ENCODE measurements around the gene PRDM12. TPM values are rescaled to one million over a fixed set of nuclear protein-coding genes. Genes with fewer than 3 reads are reported as not detected.

The PRDM12 gene
- total RNA-seq, 1 experiment from 2014 or later, result 0.07 TPM

GRCh38 chr9:130728721-130729120, 64.3 kb downstream of the PRDM12 start:
- Histone ChIP-seq H3K36me3 (ENCODE audit: insufficient read depth, low read length) (no peaks in the 10 kb centered on the region), H3K4me2 (ENCODE audit: low read depth, low read length, poor library complexity, severe bottlenecking) (no peak overlapping the region), H3K4me3 (ENCODE audit: low read length) (no peak overlapping the region), H3K9me3 (ENCODE audit: low read length) (no peaks in the 10 kb centered on the region), H3K4me1 (ENCODE audit: low read length) (no peaks in the 10 kb centered on the region), H3K9ac (ENCODE audit: low read length) (no peak overlapping the region), H2AFZ (ENCODE audit: low read length) (no peak overlapping the region), H3K27me3 (ENCODE audit: low read length) (no peaks in the 10 kb centered on the region), H3K9me2 (replicated peaks; ENCODE audit: insufficient read depth, low read length) (no peaks in the 10 kb centered on the region), H4K20me1 (ENCODE audit: insufficient read depth, low read depth, low read length) (no peaks in the 10 kb centered on the region), H3K79me2 (ENCODE audit: low read length) (peaks cover 6% of the 10 kb centered on the region; the same call in 1 of the 2 replicates), H3K27ac (ENCODE audit: low read length) (no peak overlapping the region)
- no peak for DNase-seq

- DNase-seq, result no peak
- H3K79me2 ChIP-seq (ENCODE audit: low read length), result peaks cover 6% of the 10 kb centered on the region; the same call in 1 of the 2 replicates
- no peak overlapping the region for H3K4me2 ChIP-seq (ENCODE audit: low read depth, low read length, poor library complexity, severe bottlenecking)
- H3K9me2 ChIP-seq (replicated peaks; ENCODE audit: insufficient read depth, low read length), result no peaks in the 10 kb centered on the region
- no peaks in the 10 kb centered on the region for H3K4me1 ChIP-seq (ENCODE audit: low read length)
- H3K27me3 ChIP-seq (ENCODE audit: low read length), result no peaks in the 10 kb centered on the region
- no peaks in the 10 kb centered on the region for H4K20me1 ChIP-seq (ENCODE audit: insufficient read depth, low read depth, low read length)
- no peaks in the 10 kb centered on the region for H3K36me3 ChIP-seq (ENCODE audit: insufficient read depth, low read length)
- H3K9ac ChIP-seq (ENCODE audit: low read length), result no peak overlapping the region
- no peak overlapping the region for H3K27ac ChIP-seq (ENCODE audit: low read length)
- no peaks in the 10 kb centered on the region for H3K9me3 ChIP-seq (ENCODE audit: low read length)
- no peak overlapping the region for H2AFZ ChIP-seq (ENCODE audit: low read length)
- H3K4me3 ChIP-seq (ENCODE audit: low read length), result no peak overlapping the region
Measured at GRCh38 chr9:130729145-130729544, 64.8 kb downstream of the PRDM12 start.

GRCh38 chr9:130731355-130731754, 67.0 kb downstream of the PRDM12 start:
- H3K9me3 ChIP-seq (ENCODE audit: low read length), result no peaks in the 10 kb centered on the region
- peak; percentile 7 for DNase-seq

GRCh38 chr9:130732136-130732535, 67.7 kb downstream of the PRDM12 start:
- no peaks in the 10 kb centered on the region for H3K36me3 ChIP-seq (ENCODE audit: insufficient read depth, low read length)
- no peaks in the 10 kb centered on the region for H3K9me3 ChIP-seq (ENCODE audit: low read length)
- no peak overlapping the region for H3K4me2 ChIP-seq (ENCODE audit: low read depth, low read length, poor library complexity, severe bottlenecking)
- no peak overlapping the region for H3K4me3 ChIP-seq (ENCODE audit: low read length)
- H3K27ac ChIP-seq (ENCODE audit: low read length), result no peak overlapping the region
- no peaks in the 10 kb centered on the region for H3K4me1 ChIP-seq (ENCODE audit: low read length)
- H3K79me2 ChIP-seq (ENCODE audit: low read length), result peaks cover 6% of the 10 kb centered on the region; the same call in 1 of the 2 replicates
- H2AFZ ChIP-seq (ENCODE audit: low read length), result no peak overlapping the region
- no peaks in the 10 kb centered on the region for H4K20me1 ChIP-seq (ENCODE audit: insufficient read depth, low read depth, low read length)
- H3K9me2 ChIP-seq (replicated peaks; ENCODE audit: insufficient read depth, low read length), result no peaks in the 10 kb centered on the region
- DNase-seq, result peak; percentile 40
- H3K27me3 ChIP-seq (ENCODE audit: low read length), result no peaks in the 10 kb centered on the region
- H3K9ac ChIP-seq (ENCODE audit: low read length), result no peak overlapping the region

More at GRCh38 chr9:130731355-130731754, 67.0 kb downstream of the PRDM12 start:
- H3K9ac ChIP-seq (ENCODE audit: low read length), result no peak overlapping the region
- H3K27ac ChIP-seq (ENCODE audit: low read length), result no peak overlapping the region
- no peak overlapping the region for H3K4me3 ChIP-seq (ENCODE audit: low read length)
- H2AFZ ChIP-seq (ENCODE audit: low read length), result no peak overlapping the region
- H3K4me1 ChIP-seq (ENCODE audit: low read length), result no peaks in the 10 kb centered on the region
- H3K79me2 ChIP-seq (ENCODE audit: low read length), result peaks cover 6% of the 10 kb centered on the region; the same call in 1 of the 2 replicates
- no peaks in the 10 kb centered on the region for H3K36me3 ChIP-seq (ENCODE audit: insufficient read depth, low read length)
- no peaks in the 10 kb centered on the region for H3K27me3 ChIP-seq (ENCODE audit: low read length)
- H3K4me2 ChIP-seq (ENCODE audit: low read depth, low read length, poor library complexity, severe bottlenecking), result no peak overlapping the region
- no peaks in the 10 kb centered on the region for H4K20me1 ChIP-seq (ENCODE audit: insufficient read depth, low read depth, low read length)
- H3K9me2 ChIP-seq (replicated peaks; ENCODE audit: insufficient read depth, low read length), result no peaks in the 10 kb centered on the region

Small RNAs within 50 kb of the gene (small RNA-seq; reads per million reads assigned to genes)
- gene AL359092.1 (not detected), gene MIR6856 (not detected)

Other genes starting within 250 kb of the PRDM12 start
- not detected in 2 replicates for gene ASS1, start 219.6 kb upstream of the PRDM12 start, total RNA-seq (2014; rRNA removed; shearing (Covaris generic); ENCODE audit: low replicate concordance)
- 31.2 and 47.9 TPM in 2 replicates for gene FUBP3, start 85.0 kb upstream of the PRDM12 start, total RNA-seq (2014; rRNA removed; shearing (Covaris generic); ENCODE audit: low replicate concordance)
- gene EXOSC2, start 29.2 kb downstream of the PRDM12 start, total RNA-seq (2014; rRNA removed; shearing (Covaris generic); ENCODE audit: low replicate concordance), result 14.6 and 20.6 TPM in 2 replicates
- gene ABL1, start 170.7 kb downstream of the PRDM12 start, total RNA-seq (2014; rRNA removed; shearing (Covaris generic); ENCODE audit: low replicate concordance), result 9.9 and 21.5 TPM in 2 replicates
- not detected in 2 replicates for gene QRFP, start 232.2 kb downstream of the PRDM12 start, total RNA-seq (2014; rRNA removed; shearing (Covaris generic); ENCODE audit: low replicate concordance)